ENCODE data around the gene AGR3. TPM values are rescaled to one million over a fixed set of nuclear protein-coding genes. Genes with fewer than 3 reads are reported as not detected.

AGR3 gene
- total RNA-seq, 1 donor from 2014 or later: not detected

DNA sequence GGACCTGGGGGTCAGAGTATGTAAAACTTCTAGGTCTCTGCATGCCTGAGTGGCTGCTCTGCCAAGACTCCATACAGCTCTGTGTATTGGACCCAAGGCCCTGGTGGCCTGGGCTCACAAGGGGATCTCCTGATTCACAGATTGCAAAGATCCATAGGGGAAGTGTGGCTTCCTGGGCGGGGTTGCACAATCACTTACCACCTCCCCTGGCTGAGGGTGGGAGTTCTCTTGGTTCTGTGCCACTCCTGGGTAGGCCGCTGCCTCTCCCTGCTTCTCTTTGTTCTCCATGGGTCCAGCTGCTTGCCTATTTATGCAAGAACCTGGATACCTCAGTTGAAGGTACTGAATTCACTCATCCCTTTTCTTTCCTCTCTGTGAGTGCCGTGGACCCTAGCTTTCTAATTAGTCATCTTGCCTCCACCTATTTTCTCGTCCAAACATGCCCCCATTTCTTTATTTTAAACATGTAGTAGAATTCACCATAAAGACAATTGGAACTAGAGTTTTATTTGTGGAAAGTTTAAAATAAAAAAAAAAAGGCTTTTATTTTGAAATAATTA is 18.5 kb upstream of the AGR3 start:
- Mint-ChIP-seq H3K27me3 (ENCODE audit: unreplicated experiment) (no peaks in the 10 kb centered on the region), H3K27ac (ENCODE audit: unreplicated experiment) (no peak overlapping the region), H3K4me3 (ENCODE audit: unreplicated experiment) (no peak overlapping the region), H3K36me3 (ENCODE audit: unreplicated experiment) (peaks cover 4% of the 10 kb centered on the region), H3K4me1 (ENCODE audit: unreplicated experiment) (peaks cover 14% of the 10 kb centered on the region), H3K9me3 (ENCODE audit: unreplicated experiment) (peaks cover 21% of the 10 kb centered on the region)
- TF ChIP-seq CTCF (IDR thresholded peaks at IDR 0.05): no peak
- DNase-seq (ENCODE audit: extremely low spot score, unreplicated experiment): no peak

DNA sequence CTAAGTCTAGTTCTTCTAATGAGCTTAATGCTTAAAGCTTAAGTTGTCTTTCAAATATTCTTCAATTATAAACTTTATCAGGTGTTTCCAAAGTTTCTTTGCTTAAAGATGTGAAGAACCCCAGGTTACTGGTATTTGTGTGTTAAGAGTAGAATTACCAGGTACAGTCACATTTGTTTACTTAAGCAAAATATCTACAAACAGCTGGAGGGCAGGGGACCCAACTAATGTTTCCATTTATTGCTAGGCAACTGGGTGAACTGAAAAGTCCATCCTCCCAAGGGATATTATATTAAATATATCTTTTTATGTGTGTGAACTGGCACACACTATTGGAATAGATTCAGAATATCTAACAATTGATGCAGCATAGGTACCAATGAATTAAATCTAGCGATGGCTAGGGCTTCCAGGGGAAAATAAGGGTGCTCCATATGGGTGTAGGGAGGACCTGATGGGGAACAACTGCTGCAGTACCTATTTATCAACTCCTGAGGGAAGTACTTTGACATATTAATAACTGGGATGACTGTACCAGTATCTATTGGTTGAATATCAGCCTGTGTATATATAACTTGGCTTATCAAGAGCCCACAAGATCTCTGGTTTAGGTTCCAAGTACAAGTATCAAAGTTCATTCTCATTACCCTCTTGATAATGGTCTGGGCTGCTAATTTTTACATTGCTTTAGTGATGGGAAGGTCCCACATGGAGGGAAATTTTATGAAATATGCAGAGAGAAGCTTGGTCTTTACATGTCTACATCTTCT is 10.3 kb upstream of the AGR3 start:
- DNase-seq (ENCODE audit: extremely low spot score, unreplicated experiment): no peak
- peak; percentile 19 for TF ChIP-seq CTCF (IDR thresholded peaks at IDR 0.05)
- Mint-ChIP-seq H3K27me3 (ENCODE audit: unreplicated experiment) (no peaks in the 10 kb centered on the region), H3K27ac (ENCODE audit: unreplicated experiment) (no peak overlapping the region), H3K36me3 (ENCODE audit: unreplicated experiment) (no peaks in the 10 kb centered on the region), H3K4me1 (ENCODE audit: unreplicated experiment) (peaks cover 6% of the 10 kb centered on the region), H3K9me3 (ENCODE audit: unreplicated experiment) (peaks cover 6% of the 10 kb centered on the region), H3K4me3 (ENCODE audit: unreplicated experiment) (no peak overlapping the region)

DNA sequence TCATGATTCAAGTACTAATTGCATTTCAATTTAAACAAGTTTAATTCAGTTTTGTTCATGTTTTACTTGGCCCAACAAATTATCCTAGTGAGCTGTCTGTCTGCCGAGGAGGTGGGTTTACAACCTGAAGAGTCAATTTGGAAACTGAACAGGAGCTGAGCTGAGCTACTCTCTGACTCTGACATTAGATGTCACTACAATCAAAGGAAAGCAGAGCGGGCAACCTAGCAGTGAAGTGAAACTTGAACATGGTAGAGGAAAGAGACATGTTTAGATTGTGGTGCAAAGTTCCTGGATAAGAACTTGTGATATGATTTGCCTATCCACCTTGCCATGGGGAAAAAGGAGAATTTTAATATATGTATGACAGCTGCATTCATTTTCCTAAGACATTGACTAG is 9.6 kb upstream of the AGR3 start:
- DNase-seq (ENCODE audit: extremely low spot score, unreplicated experiment): no peak
- Mint-ChIP-seq H3K27ac (ENCODE audit: unreplicated experiment) (no peak overlapping the region), H3K4me3 (ENCODE audit: unreplicated experiment) (no peak overlapping the region), H3K36me3 (ENCODE audit: unreplicated experiment) (no peaks in the 10 kb centered on the region), H3K9me3 (ENCODE audit: unreplicated experiment) (peaks cover 6% of the 10 kb centered on the region), H3K27me3 (ENCODE audit: unreplicated experiment) (no peaks in the 10 kb centered on the region), H3K4me1 (ENCODE audit: unreplicated experiment) (peaks cover 6% of the 10 kb centered on the region)
- TF ChIP-seq CTCF (IDR thresholded peaks at IDR 0.05): peak; percentile 84

GRCh38 chr7:16889851-16890415 is 8.2 kb upstream of the AGR3 start:
- TF ChIP-seq CTCF (IDR thresholded peaks at IDR 0.05): no peak
- Mint-ChIP-seq H3K4me3 (ENCODE audit: unreplicated experiment) (no peak overlapping the region), H3K27me3 (ENCODE audit: unreplicated experiment) (no peaks in the 10 kb centered on the region), H3K27ac (ENCODE audit: unreplicated experiment) (no peak overlapping the region), H3K4me1 (ENCODE audit: unreplicated experiment) (peaks cover 6% of the 10 kb centered on the region), H3K36me3 (ENCODE audit: unreplicated experiment) (no peaks in the 10 kb centered on the region), H3K9me3 (ENCODE audit: unreplicated experiment) (no peaks in the 10 kb centered on the region)
- DNase-seq (ENCODE audit: extremely low spot score, unreplicated experiment): no peak

DNA sequence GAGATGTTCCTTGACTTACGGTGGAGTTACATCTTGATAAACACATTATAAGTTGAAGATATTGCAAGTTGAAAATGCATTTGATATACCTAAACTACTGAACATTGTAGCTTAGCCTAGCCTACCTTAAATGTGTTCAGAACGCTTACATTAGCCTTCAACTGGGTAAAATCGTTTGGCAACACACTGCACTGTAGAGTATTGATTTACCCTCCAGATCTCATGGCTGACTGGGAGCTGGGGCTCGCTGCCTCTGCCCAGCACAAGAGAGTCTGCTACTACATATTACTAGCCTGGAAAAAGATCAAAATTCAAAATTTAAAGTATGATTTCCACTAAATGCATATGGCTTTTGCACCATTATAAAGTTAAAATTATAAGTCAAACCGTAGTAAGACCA is 7.5 kb upstream of the AGR3 start:
- TF ChIP-seq CTCF (IDR thresholded peaks at IDR 0.05): no peak
- Mint-ChIP-seq H3K4me1 (ENCODE audit: unreplicated experiment) (peaks cover 6% of the 10 kb centered on the region), H3K4me3 (ENCODE audit: unreplicated experiment) (no peak overlapping the region), H3K27me3 (ENCODE audit: unreplicated experiment) (no peaks in the 10 kb centered on the region), H3K27ac (ENCODE audit: unreplicated experiment) (no peak overlapping the region), H3K36me3 (ENCODE audit: unreplicated experiment) (no peaks in the 10 kb centered on the region), H3K9me3 (ENCODE audit: unreplicated experiment) (no peaks in the 10 kb centered on the region)
- no peak for DNase-seq (ENCODE audit: extremely low spot score, unreplicated experiment)
